MM.1S (cell line): ENCODE data around the gene UBE2QL1.

Source experiments
- DNase-seq: peaks from one replicate; pipeline ENCODE4 v3.0.0-alpha.2; 2015
- H2AFZ ChIP-seq: fragments of 300-600 bp; sonication (generic); 2 replicates; pipeline ENCODE4 v1.6.0; 2016; ENCODE audit warnings: antibody characterized with exemption, low read length
- H3F3A ChIP-seq: fragments of 300-600 bp; sonication (generic); 2 replicates; pipeline ENCODE4 v1.6.1; 2016; ENCODE audit warnings: mild to moderate bottlenecking, antibody characterized with exemption, low read length, moderate library complexity, mixed read lengths; ENCODE audit not compliant: insufficient read depth
- H3K27ac ChIP-seq: fragments of 300-600 bp; sonication (generic); 2 replicates; pipeline ENCODE4 v1.5.1; 2016; ENCODE audit warnings: mild to moderate bottlenecking, low read length
- H3K27me3 ChIP-seq: fragments of 300-600 bp; sonication (generic); replicated peaks from 2 replicates; pipeline ENCODE4 v1.6.0; 2016; ENCODE audit warnings: low read length; ENCODE audit not compliant: insufficient read depth
- H3K36me3 ChIP-seq: fragments of 300-600 bp; sonication (generic); replicated peaks from 2 replicates; pipeline ENCODE4 v1.6.1; 2016; ENCODE audit warnings: mild to moderate bottlenecking, low read length, mixed read lengths; ENCODE audit not compliant: insufficient read depth
- H3K4me1 ChIP-seq: fragments of 300-600 bp; sonication (generic); 2 replicates; pipeline ENCODE4 v1.6.1; 2016; ENCODE audit warnings: low read length, mixed read lengths
- H3K4me2 ChIP-seq: fragments of 300-600 bp; sonication (generic); 2 replicates; pipeline ENCODE4 v1.6.0; 2016; ENCODE audit warnings: low read depth, low read length
- H3K4me3 ChIP-seq: fragments of 300-600 bp; sonication (generic); 2 replicates; pipeline ENCODE4 v1.5.1; 2016; ENCODE audit warnings: low read length, mixed read lengths
- H3K79me2 ChIP-seq: fragments of 300-600 bp; sonication (generic); 2 replicates; pipeline ENCODE4 v1.6.1; 2016; ENCODE audit warnings: mixed run types, low read length, mixed read lengths
- H3K9ac ChIP-seq: fragments of 300-600 bp; sonication (generic); 2 replicates; pipeline ENCODE4 v1.6.1; 2016; ENCODE audit warnings: low read length, mixed read lengths
- H3K9me2 ChIP-seq: fragments of 300-600 bp; sonication (generic); replicated peaks from 2 replicates; pipeline ENCODE4 v1.6.1; 2016; ENCODE audit warnings: mild to moderate bottlenecking, low read length, mixed read lengths; ENCODE audit not compliant: insufficient read depth
- H3K9me3 ChIP-seq: fragments of 300-600 bp; sonication (generic); replicated peaks from 2 replicates; pipeline ENCODE4 v1.6.1; 2016; ENCODE audit warnings: mild to moderate bottlenecking, low read length, mixed read lengths; ENCODE audit not compliant: insufficient read depth
- H4K20me1 ChIP-seq: fragments of 300-600 bp; sonication (generic); 2 replicates; pipeline ENCODE4 v1.6.1; 2016; ENCODE audit warnings: mild to moderate bottlenecking, low read length, moderate library complexity, mixed read lengths; ENCODE audit not compliant: insufficient read depth
- EZH2 ChIP-seq: fragments of 300-600 bp; sonication (generic); optimal IDR thresholded peaks from 2 replicates; pipeline ENCODE3; 2017; ENCODE audit warnings: low read depth, mild to moderate bottlenecking, antibody characterized with exemption, low read length, mixed read lengths
- EZH2phosphoT487 ChIP-seq: fragments of 300-600 bp; sonication (generic); IDR thresholded peaks from 2 replicates; pipeline ENCODE4 v1.6.1; 2018; ENCODE audit warnings: antibody characterized with exemption, low read length
- TF ChIP-seq, protein P1 (sequence below): fragments of 300-600 bp; sonication (generic); IDR thresholded peaks from 2 replicates; pipeline ENCODE4 v1.5.1; 2016; ENCODE audit warnings: antibody characterized with exemption, low read length, mixed read lengths

The UBE2QL1 gene

GRCh38 chr5:6464441-6464840, 15.8 kb downstream of the UBE2QL1 start:
- DNase-seq: no peak
- Histone ChIP-seq H4K20me1 (peaks cover 3% of the 10 kb centered on the region; the same call in 1 of the 2 replicates), H3K4me3 (no peak overlapping the region), H3K4me1 (no peaks in the 10 kb centered on the region), H3K9me2 (no peaks in the 10 kb centered on the region), H3K27me3 (no peaks in the 10 kb centered on the region), H3K79me2 (peaks cover 96% of the 10 kb centered on the region), H3F3A (no peaks in the 10 kb centered on the region), H3K27ac (no peak overlapping the region), H3K9me3 (no peaks in the 10 kb centered on the region), H3K4me2 (no peak overlapping the region), H3K36me3 (peaks cover 11% of the 10 kb centered on the region; the same call in 1 of the 2 replicates), H2AFZ (no peak overlapping the region), H3K9ac (no peak overlapping the region)
- TF ChIP-seq, protein P1, sequence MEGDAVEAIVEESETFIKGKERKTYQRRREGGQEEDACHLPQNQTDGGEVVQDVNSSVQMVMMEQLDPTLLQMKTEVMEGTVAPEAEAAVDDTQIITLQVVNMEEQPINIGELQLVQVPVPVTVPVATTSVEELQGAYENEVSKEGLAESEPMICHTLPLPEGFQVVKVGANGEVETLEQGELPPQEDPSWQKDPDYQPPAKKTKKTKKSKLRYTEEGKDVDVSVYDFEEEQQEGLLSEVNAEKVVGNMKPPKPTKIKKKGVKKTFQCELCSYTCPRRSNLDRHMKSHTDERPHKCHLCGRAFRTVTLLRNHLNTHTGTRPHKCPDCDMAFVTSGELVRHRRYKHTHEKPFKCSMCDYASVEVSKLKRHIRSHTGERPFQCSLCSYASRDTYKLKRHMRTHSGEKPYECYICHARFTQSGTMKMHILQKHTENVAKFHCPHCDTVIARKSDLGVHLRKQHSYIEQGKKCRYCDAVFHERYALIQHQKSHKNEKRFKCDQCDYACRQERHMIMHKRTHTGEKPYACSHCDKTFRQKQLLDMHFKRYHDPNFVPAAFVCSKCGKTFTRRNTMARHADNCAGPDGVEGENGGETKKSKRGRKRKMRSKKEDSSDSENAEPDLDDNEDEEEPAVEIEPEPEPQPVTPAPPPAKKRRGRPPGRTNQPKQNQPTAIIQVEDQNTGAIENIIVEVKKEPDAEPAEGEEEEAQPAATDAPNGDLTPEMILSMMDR: no peak
- no peak for TF ChIP-seq EZH2

DNA sequence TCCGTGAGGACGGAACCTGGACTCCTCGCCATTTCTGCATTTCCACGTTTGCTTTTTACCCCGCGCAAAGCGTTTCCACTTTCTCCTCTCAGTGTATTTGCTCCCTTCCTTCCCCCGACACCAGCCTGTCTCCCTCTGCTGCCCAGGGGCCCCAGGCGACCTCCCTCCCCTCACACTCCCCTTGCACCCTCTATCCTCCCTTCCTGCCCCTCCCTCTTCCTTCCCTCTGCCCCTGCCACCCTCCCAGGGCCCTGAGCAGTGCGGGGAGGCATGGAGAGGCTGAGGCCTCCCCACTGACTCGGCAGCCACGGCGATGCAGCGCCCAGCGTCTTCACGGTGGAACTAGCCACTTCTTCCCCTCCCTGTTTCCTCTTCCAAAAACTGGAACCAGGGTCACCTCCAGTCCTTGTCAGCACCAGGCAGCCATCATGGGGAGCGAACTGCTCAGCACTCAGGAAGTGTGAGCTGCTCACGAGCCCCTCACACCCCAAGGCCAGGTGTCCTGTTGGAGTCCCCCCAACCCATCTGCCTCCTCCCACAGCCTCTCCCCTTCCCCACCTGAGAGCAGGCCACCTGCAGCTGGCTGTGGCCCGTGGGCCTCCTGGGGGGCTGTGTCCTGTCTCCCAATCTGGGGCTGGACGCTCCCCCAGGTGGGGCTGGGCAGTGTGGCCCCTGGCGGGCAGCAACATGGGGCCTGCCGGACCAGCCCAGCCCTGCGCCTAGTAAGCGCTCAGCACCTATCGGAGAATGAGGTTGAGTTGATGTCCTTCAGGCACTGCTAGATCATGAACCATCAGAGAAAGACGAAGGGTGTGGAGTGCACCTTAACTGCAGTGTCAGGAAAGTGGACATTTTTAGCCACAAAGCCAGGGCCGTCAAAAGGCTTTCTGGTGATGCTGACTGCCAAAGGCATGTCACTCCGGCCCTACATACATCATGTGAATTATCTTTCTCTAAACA, 17.5 kb downstream of the UBE2QL1 start:
- Histone ChIP-seq H3K79me2 (peaks cover 96% of the 10 kb centered on the region), H4K20me1 (peaks cover under 1% of the 10 kb centered on the region; the same call in 1 of the 2 replicates), H3K36me3 (peaks cover 22% of the 10 kb centered on the region), H3K27ac (no peak overlapping the region), H3K9me3 (no peaks in the 10 kb centered on the region), H2AFZ (no peak overlapping the region), H3K27me3 (no peaks in the 10 kb centered on the region), H3K4me3 (no peak overlapping the region), H3K9me2 (no peaks in the 10 kb centered on the region), H3F3A (no peaks in the 10 kb centered on the region), H3K4me2 (no peak overlapping the region), H3K4me1 (no peaks in the 10 kb centered on the region), H3K9ac (no peak overlapping the region)
- TF ChIP-seq EZH2: no peak
- TF ChIP-seq, protein P1: no peak
- TF ChIP-seq EZH2phosphoT487: no peak
- no peak for DNase-seq

DNA sequence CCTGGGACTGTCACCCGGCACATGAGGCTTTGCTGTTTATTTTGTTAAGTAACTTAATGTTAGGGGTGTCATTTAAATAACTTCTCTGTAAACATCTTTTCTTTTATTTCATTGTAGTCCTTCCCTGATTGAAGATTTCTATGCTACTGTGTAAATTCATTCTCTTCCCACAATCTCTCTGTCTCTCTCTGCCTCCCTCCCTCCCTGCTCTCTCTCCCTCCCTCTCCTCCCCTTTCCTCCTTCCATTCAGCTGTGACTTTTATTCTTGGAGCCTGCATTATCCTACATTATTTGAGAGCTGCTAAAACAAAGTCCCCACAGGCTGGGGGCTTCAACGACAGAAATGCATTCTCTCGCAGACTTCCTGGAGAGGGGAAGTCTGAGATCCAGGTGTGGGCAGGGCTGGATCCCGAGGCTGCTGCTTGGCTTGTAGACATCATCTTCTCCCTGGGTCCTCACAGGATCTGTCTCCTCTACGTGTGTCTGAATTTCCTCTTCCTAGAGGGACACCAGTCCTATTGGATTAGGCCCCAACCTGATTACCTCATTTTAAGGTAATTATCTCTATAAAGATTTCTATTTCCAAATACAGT, 18.4 kb downstream of the UBE2QL1 start:
- no peak overlapping the region for H3K9ac ChIP-seq
- peaks cover 96% of the 10 kb centered on the region for H3K79me2 ChIP-seq
- H3F3A ChIP-seq: no peaks in the 10 kb centered on the region
- DNase-seq: no peak
- no peak overlapping the region for H2AFZ ChIP-seq
- no peak overlapping the region for H3K4me3 ChIP-seq
- H4K20me1 ChIP-seq: no peaks in the 10 kb centered on the region; the same call in 1 of the 2 replicates
- no peaks in the 10 kb centered on the region for H3K9me3 ChIP-seq
- peaks cover 26% of the 10 kb centered on the region for H3K36me3 ChIP-seq
- no peak overlapping the region for H3K4me2 ChIP-seq
- H3K27me3 ChIP-seq: no peaks in the 10 kb centered on the region
- no peaks in the 10 kb centered on the region for H3K4me1 ChIP-seq
- H3K9me2 ChIP-seq: no peaks in the 10 kb centered on the region
- H3K27ac ChIP-seq: no peak overlapping the region
- no peak for TF ChIP-seq EZH2phosphoT487
- no peak for TF ChIP-seq EZH2
- TF ChIP-seq, protein P1: no peak
